HEK293T (cell line): ENCODE results near the gene SFTA2.

ENCODE experiments used
- CTCF ChIA-PET: fragments of 350-600 bp; formaldehyde crosslinking; extraction: SDS; loops from one replicate; lab custom pipeline; 2021; ENCODE audit warnings: antibody characterized with exemption, inconsistent platforms; lab: Yijun Ruan, JAX
- POLR2A ChIA-PET: fragments of 350-600 bp; formaldehyde crosslinking; extraction: SDS; loops from one replicate; lab custom pipeline; 2020; ENCODE audit warnings: antibody characterized with exemption, inconsistent platforms; lab: Yijun Ruan, JAX
- DNase-seq: peaks from one replicate; pipeline ENCODE4 v3.0.0; 2012; ENCODE audit warnings: mixed read lengths; ENCODE audit errors: extremely low spot score
- ARNT ChIP-seq: fragments of 450-650 bp; IDR thresholded peaks from 2 replicates; pipeline ENCODE4 v1.6.1; 2017; ENCODE audit warnings: mild to moderate bottlenecking
- BHLHE40 ChIP-seq: fragments of 450-650 bp; IDR thresholded peaks from 2 replicates; pipeline ENCODE4 v1.6.1; 2016; ENCODE audit warnings: mild to moderate bottlenecking, moderate library complexity, borderline replicate concordance
- CTBP1 ChIP-seq: fragments of 450-650 bp; IDR thresholded peaks from 2 replicates; pipeline ENCODE4 v1.6.1; 2016; ENCODE audit warnings: borderline replicate concordance
- ELF4 ChIP-seq: fragments of 450-650 bp; IDR thresholded peaks from 2 replicates; pipeline ENCODE4 v1.6.1; 2017; ENCODE audit warnings: antibody characterized with exemption
- FOXA1 ChIP-seq: fragments of 450-650 bp; IDR thresholded peaks from 2 replicates; pipeline ENCODE4 v1.6.1; 2016; ENCODE audit warnings: mild to moderate bottlenecking
- FOXK2 ChIP-seq: fragments of 450-650 bp; IDR thresholded peaks from 2 replicates; pipeline ENCODE4 v1.6.1; 2016; ENCODE audit warnings: mild to moderate bottlenecking
- FOXM1 ChIP-seq: fragments of 450-650 bp; IDR thresholded peaks from 2 replicates; pipeline ENCODE4 v1.6.1; 2017; ENCODE audit warnings: mild to moderate bottlenecking, borderline replicate concordance
- HDGF ChIP-seq: fragments of 450-650 bp; IDR thresholded peaks from 2 replicates; pipeline ENCODE4 v1.6.1; 2017; ENCODE audit warnings: antibody characterized with exemption, borderline replicate concordance
- L3MBTL2 ChIP-seq: fragments of 450-650 bp; conservative IDR thresholded peaks from 2 replicates; pipeline ENCODE4 v1.6.1; 2016; ENCODE audit warnings: mild to moderate bottlenecking
- LEF1 ChIP-seq: fragments of 450-650 bp; IDR thresholded peaks from 2 replicates; pipeline ENCODE4 v1.6.1; 2017; ENCODE audit warnings: mild to moderate bottlenecking, borderline replicate concordance
- NFRKB ChIP-seq: fragments of 450-650 bp; IDR thresholded peaks from 2 replicates; pipeline ENCODE4 v1.6.1; 2016; ENCODE audit warnings: mild to moderate bottlenecking, moderate library complexity
- SP1 ChIP-seq: fragments of 450-650 bp; IDR thresholded peaks from 2 replicates; pipeline ENCODE4 v1.6.1; 2017
- SUZ12 ChIP-seq: fragments of 450-650 bp; IDR thresholded peaks from 2 replicates; pipeline ENCODE4 v1.6.1; 2016; ENCODE audit warnings: mild to moderate bottlenecking
- TARDBP ChIP-seq: fragments of 450-650 bp; IDR thresholded peaks from 2 replicates; pipeline ENCODE4 v1.6.1; 2016
- ZNF384 ChIP-seq: fragments of 450-650 bp; IDR thresholded peaks from 2 replicates; pipeline ENCODE4 v1.6.1; 2016
- TF ChIP-seq, protein P1 (sequence below): fragments of 450-650 bp; IDR thresholded peaks from 2 replicates; pipeline ENCODE4 v1.6.1; 2016

Gene SFTA2

DNA sequence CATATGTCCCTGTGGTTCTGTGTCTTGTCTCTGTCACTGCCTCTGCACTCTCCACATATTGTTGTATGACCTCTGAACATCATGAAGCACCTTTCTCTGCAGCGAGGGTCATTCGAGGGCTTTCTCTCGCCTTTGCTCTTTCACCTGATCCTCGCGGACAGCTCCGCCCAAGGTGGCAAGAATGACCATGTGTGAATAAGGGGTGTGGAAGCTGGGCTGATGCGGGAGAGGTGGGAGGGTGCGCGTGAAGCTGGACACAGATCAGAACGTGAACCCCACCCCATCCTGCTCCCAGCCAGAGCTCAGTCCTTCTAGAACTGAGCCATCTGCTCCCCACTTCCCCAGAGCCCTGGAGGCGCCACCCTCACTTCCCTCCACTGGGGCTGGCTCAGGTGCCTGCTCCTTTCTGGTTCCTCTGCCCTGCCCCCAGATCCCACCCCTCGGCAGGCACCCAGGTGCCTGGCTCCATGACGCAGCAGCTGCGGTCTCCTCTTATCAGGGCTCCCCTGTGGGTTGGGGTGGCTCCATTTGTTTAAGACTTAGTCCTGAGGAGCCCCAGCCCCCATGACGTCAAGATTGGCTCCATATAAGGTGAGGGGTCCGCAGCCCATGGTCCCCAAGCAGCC is 8.5 kb upstream of the SFTA2 start, which contains the start of gene MUCL3:
TSS of gene MUCL3 (plus strand) at position 613 of the 626 bp plus-strand sequence. CDS start 27 bp downstream, outside the sequence.
- ChIA-PET CTCF (interaction anchor here (0.8 to 1.4 kb wide), 3 partner anchors 104 to 139 kb away, joined by 3 to 4 read pairs (median 3); no protein-coding TSS in a partner anchor), POLR2A (interaction anchor here (1.3 kb wide), 1 partner anchor 27 kb away, joined by 4 read pairs; the partner anchor contains the start of gene VARS2)

DNA sequence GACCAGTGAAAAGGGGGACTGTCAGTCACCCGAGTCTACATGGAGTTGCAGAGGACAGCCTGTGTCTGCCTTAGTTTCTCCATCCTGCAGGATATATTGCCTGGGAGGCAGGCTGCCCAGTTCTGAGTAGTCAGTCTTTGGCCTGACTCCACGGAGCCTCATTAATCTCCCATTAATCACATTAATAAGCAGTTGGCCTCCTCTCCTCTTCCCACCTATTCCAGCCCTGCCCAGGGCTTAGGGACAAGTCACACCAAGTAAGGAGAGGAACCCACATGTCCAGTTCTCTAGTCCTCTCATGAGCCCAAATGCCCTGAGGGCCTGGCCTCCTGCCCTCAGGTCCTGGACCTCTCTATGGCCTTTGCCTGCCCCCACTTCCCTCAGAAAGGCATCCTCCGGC is 7.5 kb upstream of the SFTA2 start:
- ChIA-PET POLR2A (interaction anchor here (1.0 to 1.3 kb wide), 2 partner anchors 26 kb away, joined by 3 to 4 read pairs; partner anchors contain the start of gene VARS2), CTCF (interaction anchor here (0.6 to 1.0 kb wide), 2 partner anchors 140 to 522 kb away, joined by 3 to 4 read pairs; no protein-coding TSS in a partner anchor)
- no peak for DNase-seq
- no peak for TF ChIP-seq ZNF384
- TF ChIP-seq L3MBTL2, result no peak
- TF ChIP-seq ELF4, result no peak

More for the DNA sequence above, 8.5 kb upstream of the SFTA2 start, which contains the start of gene MUCL3:
- TF ChIP-seq, protein P1, sequence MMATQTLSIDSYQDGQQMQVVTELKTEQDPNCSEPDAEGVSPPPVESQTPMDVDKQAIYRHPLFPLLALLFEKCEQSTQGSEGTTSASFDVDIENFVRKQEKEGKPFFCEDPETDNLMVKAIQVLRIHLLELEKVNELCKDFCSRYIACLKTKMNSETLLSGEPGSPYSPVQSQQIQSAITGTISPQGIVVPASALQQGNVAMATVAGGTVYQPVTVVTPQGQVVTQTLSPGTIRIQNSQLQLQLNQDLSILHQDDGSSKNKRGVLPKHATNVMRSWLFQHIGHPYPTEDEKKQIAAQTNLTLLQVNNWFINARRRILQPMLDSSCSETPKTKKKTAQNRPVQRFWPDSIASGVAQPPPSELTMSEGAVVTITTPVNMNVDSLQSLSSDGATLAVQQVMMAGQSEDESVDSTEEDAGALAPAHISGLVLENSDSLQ, result no peak
- TF ChIP-seq FOXA1 (no peak), BHLHE40 (no peak), HDGF (no peak), ELF4 (no peak), NFRKB (no peak), CTBP1 (no peak), FOXM1 (no peak), L3MBTL2 (no peak), SP1 (no peak), ZNF384 (no peak), SUZ12 (no peak), LEF1 (no peak), ARNT (no peak), FOXK2 (no peak)
- DNase-seq, result no peak

GRCh38 chr6:30938730-30939129 is 6.8 kb upstream of the SFTA2 start:
- CTCF ChIA-PET, result interaction anchor here (0.6 kb wide), 1 partner anchor 521 kb away, joined by 3 read pairs; no protein-coding TSS in a partner anchor
- DNase-seq, result no peak
- TF ChIP-seq LEF1 (no peak), ZNF384 (no peak), ARNT (no peak), NFRKB (no peak), FOXM1 (no peak), FOXK2 (no peak), ELF4 (no peak), L3MBTL2 (no peak), BHLHE40 (no peak), TARDBP (no peak), SP1 (no peak), FOXA1 (no peak), SUZ12 (no peak), CTBP1 (no peak), HDGF (no peak)
- TF ChIP-seq, protein P1, result no peak
- POLR2A ChIA-PET, result interaction anchor here (1.0 to 1.9 kb wide), 2 partner anchors 17 to 25 kb away, joined by 3 to 5 read pairs; partner anchors contain the start of gene VARS2

DNA sequence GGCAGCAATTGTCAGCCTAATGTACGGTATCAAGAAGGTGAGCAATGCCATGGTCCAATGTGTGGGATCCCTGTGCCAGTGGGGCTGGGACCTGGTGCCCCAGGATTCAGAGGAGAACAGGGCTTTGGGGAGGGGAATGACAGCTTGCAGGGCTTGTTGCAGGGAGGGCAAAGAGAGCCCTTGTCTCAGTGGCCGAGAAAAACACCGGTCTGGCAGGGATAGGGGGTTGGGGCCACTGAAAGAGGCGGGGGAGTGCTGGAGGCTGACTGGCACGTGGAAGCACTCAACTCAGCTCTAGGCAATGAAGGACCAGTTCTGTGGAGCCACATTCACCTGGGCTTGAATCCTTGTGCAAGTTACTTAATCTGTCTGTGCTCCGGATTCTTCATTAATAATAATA is 5.3 kb upstream of the SFTA2 start:
- DNase-seq, result no peak
- TF ChIP-seq BHLHE40, result no peak
- no peak for TF ChIP-seq ZNF384
- ChIA-PET CTCF (no interaction called here), POLR2A (interaction anchor here (1.0 to 1.9 kb wide), 2 partner anchors 18 to 23 kb away, joined by 3 to 5 read pairs; partner anchors contain the start of gene VARS2)

GRCh38 chr6:30935018-30935417 is 3.0 kb upstream of the SFTA2 start:
- ChIA-PET POLR2A (no interaction called here), CTCF (interaction anchor here (0.6 to 0.7 kb wide), 2 partner anchors 8 to 152 kb away, joined by 3 to 8 read pairs; no protein-coding TSS in a partner anchor)
- TF ChIP-seq TARDBP, result no peak
- no peak for TF ChIP-seq CTBP1
- no peak for DNase-seq

- POLR2A ChIA-PET, result no interaction called here
- CTCF ChIA-PET, result no interaction called here
Observed at GRCh38 chr6:30932665-30933365, 845 bp upstream of the SFTA2 start.

GRCh38 chr6:30931272-30931671 is 698 bp downstream of the SFTA2 start:
- ChIA-PET POLR2A (no interaction called here), CTCF (interaction anchor here (1.0 kb wide), 1 partner anchor 11 kb away, joined by 7 read pairs; no protein-coding TSS in a partner anchor)
- no peak for DNase-seq
- TF ChIP-seq ARNT (no peak), TARDBP (no peak), BHLHE40 (no peak), SUZ12 (no peak), ELF4 (no peak), SP1 (no peak), NFRKB (no peak), L3MBTL2 (no peak), FOXK2 (no peak), FOXM1 (no peak), FOXA1 (no peak), CTBP1 (no peak), HDGF (no peak), ZNF384 (no peak), LEF1 (no peak)
- TF ChIP-seq, protein P1, result no peak

More at GRCh38 chr6:30932665-30933365, 845 bp upstream of the SFTA2 start:
- no peak for DNase-seq
- TF ChIP-seq LEF1, result no peak
